CD4-positive, alpha-beta T cell treated with Interferon gamma for 1 hour (primary cell): Measurements from ENCODE around the gene MIA2.
"Not testable (repeated sequence)": the region's sequence is repeated elsewhere in the genome, so short reads cannot be mapped to it uniquely, and the experiment has no call there.

ENCODE experiments used
- DNase-seq: peaks from one replicate; pipeline ENCODE4 v3.0.0-alpha.2; 2020

The MIA2 gene

GRCh38 chr14:39351708-39352107, 118.0 kb downstream of the MIA2 start:
- no peak for DNase-seq

GRCh38 chr14:39359069-39359468, 125.4 kb downstream of the MIA2 start:
- not testable (repeated sequence) for DNase-seq

GRCh38 chr14:39360316-39360715, 126.6 kb downstream of the MIA2 start:
- DNase-seq, result no peak

- not testable (repeated sequence) for DNase-seq
Observed at GRCh38 chr14:39361556-39361955, 127.8 kb downstream of the MIA2 start.

GRCh38 chr14:39364509-39364908, 130.8 kb downstream of the MIA2 start:
- no peak for DNase-seq

GRCh38 chr14:39365354-39365753, 131.6 kb downstream of the MIA2 start:
- DNase-seq, result no peak

- no peak for DNase-seq
Observed at GRCh38 chr14:39366460-39367386, 133.0 kb downstream of the MIA2 start.

GRCh38 chr14:39367387-39367751, 133.7 kb downstream of the MIA2 start:
- DNase-seq, result no peak

GRCh38 chr14:39368261-39368959, 134.7 kb downstream of the MIA2 start:
- no peak for DNase-seq

- DNase-seq, result no peak
Observed at GRCh38 chr14:39369029-39369428, 135.3 kb downstream of the MIA2 start.

- no peak for DNase-seq
Observed at GRCh38 chr14:39370415-39370814, 136.7 kb downstream of the MIA2 start.

- no peak for DNase-seq
Observed at GRCh38 chr14:39372656-39373055, 138.9 kb downstream of the MIA2 start.

GRCh38 chr14:39374851-39375250, 141.1 kb downstream of the MIA2 start:
- no peak for DNase-seq

GRCh38 chr14:39376667-39377403, 143.1 kb downstream of the MIA2 start:
- no peak for DNase-seq

GRCh38 chr14:39381366-39381765, 147.7 kb downstream of the MIA2 start:
- no peak for DNase-seq

GRCh38 chr14:39382463-39382862, 148.7 kb downstream of the MIA2 start:
- no peak for DNase-seq

- no peak for DNase-seq
Observed at GRCh38 chr14:39383026-39383660, 149.4 kb downstream of the MIA2 start.

- DNase-seq, result no peak
Observed at GRCh38 chr14:39383741-39384140, 150.0 kb downstream of the MIA2 start.

- DNase-seq, result no peak
Observed at GRCh38 chr14:39384177-39384576, 150.5 kb downstream of the MIA2 start.

GRCh38 chr14:39393289-39393688, 159.6 kb downstream of the MIA2 start:
- no peak for DNase-seq

- DNase-seq, result no peak
Observed at GRCh38 chr14:39395555-39396254, 162.0 kb downstream of the MIA2 start.

- no peak for DNase-seq
Observed at GRCh38 chr14:39396448-39396847, 162.7 kb downstream of the MIA2 start.
